NCI-H2171 treated with DMSO at 0.1 percent for 48 hours (cell line): ENCODE data around the gene ELOVL1.
"Not testable (repeated sequence)": the region's sequence is repeated elsewhere in the genome, so short reads cannot be mapped to it uniquely, and the experiment has no call there.

Source experiments
- DNase-seq: peaks from one replicate; lab custom pipeline; 2025; lab: John Stamatoyannopoulos, UW

Gene ELOVL1

GRCh38 chr1:43367904-43368645, at the start of gene ELOVL1:
TSS of gene ELOVL1 (minus strand) at chr1:43368011. CDS start at chr1:43365609, 2,402 bp downstream.
- peak; percentile 81 for DNase-seq

DNA sequence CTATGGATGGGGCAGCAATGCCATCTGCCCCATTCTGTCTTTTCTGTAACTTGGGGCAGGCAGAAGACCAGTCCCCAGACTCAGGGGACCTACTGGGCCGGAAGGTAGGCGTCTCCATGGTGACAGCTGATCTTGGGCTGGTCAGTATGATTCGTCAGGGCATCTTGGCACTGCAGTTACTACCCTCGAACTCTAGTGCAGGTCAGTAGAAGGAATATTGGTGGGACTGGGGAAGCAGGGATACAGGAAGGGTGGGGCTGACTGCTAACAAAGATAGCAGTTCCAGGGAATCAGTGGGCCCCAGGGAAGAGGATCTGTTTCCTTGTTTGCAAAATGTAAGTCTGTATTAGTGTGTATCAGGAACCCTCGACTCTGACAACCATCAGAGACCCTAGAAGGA, 48.1 kb upstream of the ELOVL1 start:
- no peak for DNase-seq

- DNase-seq = peak; percentile 55
These were observed 46.9 kb upstream of the ELOVL1 start for GRCh38 chr1:43414634-43415223.

GRCh38 chr1:43413426-43413825, 45.6 kb upstream of the ELOVL1 start:
- DNase-seq = not testable (repeated sequence)

DNA sequence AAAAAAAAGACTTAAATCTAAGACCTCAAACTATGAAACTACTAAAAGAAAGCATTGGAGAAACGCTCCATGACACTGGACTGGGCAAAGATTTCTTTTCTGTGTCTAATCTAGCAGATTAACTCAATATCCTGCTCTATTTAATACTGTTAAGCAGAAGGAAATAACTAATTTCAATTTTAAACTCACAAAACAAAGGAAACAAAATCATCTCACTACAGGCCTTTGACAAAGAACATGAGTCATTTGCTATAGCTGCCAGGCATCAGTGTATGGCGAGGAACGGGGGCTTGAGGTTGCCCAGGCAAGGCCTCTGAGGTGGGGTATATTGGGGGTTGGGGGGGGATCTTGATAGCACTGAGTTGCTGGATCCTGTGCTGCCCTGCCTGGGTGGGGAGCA, 42.8 kb upstream of the ELOVL1 start:
- DNase-seq = no peak

- DNase-seq = no peak
These were observed 38.0 kb upstream of the ELOVL1 start for GRCh38 chr1:43405876-43406234.

GRCh38 chr1:43405219-43405875, 37.5 kb upstream of the ELOVL1 start:
- no peak for DNase-seq

GRCh38 chr1:43404353-43404752, 36.5 kb upstream of the ELOVL1 start:
- no peak for DNase-seq

- no peak for DNase-seq
These were observed 34.5 kb upstream of the ELOVL1 start for GRCh38 chr1:43402089-43402865.

DNA sequence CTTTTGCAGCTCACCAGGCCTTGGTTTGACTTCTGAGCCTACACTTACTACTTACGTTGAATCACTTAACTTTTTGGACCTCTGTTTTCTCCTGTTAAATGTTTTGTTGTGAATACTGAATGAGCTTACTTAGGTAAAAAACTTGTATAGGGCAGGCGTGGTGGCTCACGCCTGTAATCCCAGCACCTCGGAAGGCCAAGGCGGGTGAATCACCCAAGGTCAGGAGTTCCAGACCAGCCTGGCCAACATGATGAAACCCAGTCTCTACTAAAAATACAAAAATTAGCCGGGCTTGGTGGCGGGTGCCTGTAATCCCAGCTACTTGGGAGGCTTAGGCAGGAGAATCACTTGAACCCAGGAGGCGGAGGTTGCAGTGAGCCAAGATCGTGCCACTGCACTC, 32.6 kb upstream of the ELOVL1 start:
- not testable (repeated sequence) for DNase-seq

- DNase-seq = no peak
These were observed 30.4 kb upstream of the ELOVL1 start for GRCh38 chr1:43398227-43398626.

GRCh38 chr1:43396059-43396458, 28.2 kb upstream of the ELOVL1 start:
- DNase-seq = peak; percentile 7

- no peak for DNase-seq
These were observed 27.7 kb upstream of the ELOVL1 start for GRCh38 chr1:43395523-43395922.

GRCh38 chr1:43392702-43393101, 24.9 kb upstream of the ELOVL1 start:
- no peak for DNase-seq

- peak; percentile 91 for DNase-seq
These were observed 21.8 kb upstream of the ELOVL1 start, which contains the start of the genes MED8 and SZT2 for GRCh38 chr1:43389326-43390313. TSS of gene MED8 (minus strand) at chr1:43389800. CDS start at chr1:43389764, 36 bp downstream. TSS of gene SZT2 (plus strand) at chr1:43389899. CDS start at chr1:43389969, 70 bp downstream.

GRCh38 chr1:43388613-43389012, 20.8 kb upstream of the ELOVL1 start:
- no peak for DNase-seq

- DNase-seq = no peak
These were observed 20.3 kb upstream of the ELOVL1 start for GRCh38 chr1:43387976-43388599.

DNA sequence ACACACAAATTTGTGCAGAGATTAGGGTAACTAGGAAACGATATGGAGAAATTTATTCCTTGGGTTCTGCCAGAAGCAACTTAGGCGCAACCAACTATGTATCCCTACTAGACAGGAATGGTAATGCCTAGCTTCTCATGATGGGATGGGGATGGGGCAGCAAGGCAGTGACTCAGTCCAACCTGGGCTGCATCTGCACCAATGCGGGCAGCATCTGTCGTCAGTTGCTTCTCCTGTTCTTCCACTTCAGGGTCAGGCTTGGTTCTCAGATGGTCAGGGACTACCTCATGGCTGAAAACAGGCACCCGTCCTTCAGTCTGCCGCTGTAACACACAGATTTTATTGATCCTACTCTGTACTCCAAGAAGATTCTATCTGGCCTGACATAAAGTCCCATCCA, 18.9 kb upstream of the ELOVL1 start:
- no peak for DNase-seq

DNA sequence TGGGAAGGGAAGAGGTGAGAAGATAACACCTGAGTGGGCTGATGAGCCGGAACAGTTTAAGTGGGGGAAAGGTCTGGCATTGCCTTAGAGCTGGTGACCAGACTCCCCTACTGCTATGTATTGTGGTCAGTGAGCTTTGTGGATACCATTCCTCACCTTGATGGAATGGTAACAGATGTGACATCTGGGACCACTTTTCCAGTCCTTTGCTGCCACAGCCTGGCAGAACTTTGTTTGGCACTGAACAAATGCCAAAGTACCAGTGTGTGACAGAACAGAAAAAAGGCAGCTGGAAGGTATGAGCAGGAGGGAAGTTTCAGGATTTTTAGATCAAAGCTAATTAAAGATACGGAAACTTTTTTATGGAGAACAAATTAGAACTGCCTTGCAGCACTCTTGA, 15.6 kb upstream of the ELOVL1 start:
- DNase-seq = no peak

- DNase-seq = no peak
These were observed 14.4 kb upstream of the ELOVL1 start for GRCh38 chr1:43382027-43382779.
